ENCODE results near the gene DOCK4.
A peak's percentile ranks its signal among the peaks of the same experiment; 100 is the strongest.

DOCK4 gene

DNA sequence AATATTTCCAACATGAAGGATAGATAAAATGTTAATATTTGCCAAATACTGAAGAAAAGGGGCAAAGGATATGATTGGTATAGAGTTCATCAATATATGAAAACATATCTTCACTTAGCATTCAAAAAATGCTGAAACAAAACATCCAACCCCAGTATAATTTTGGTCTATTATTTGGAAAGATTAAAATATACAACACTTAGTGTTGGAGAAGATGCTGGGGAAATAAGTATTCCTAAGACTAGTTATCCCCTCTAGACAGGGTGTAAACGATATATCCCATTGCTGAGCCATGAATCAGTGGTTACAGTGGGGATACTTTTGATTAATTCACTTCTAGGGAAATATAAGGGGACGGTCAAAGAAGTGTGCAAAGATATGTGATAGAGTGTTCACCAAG is 456.6 kb downstream of the DOCK4 start:
- DNase-seq, result no peak

DNA sequence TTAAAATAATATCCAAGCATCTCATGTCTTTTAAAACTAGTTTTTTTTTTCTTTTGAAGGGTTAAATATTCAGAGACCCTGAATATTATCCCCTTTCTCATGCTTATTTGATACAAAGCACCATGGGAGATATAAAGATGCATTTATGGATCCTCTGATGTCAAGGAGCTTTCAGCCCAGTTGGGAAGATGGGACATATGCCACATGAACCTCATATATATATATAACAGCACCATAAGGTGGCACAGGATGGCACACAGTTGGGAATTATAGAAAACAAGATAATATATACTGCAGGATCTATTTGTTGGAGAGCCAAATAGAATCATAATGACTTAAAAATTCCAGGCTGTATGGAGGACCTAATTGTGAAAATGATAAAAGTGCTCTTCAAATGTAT is 458.5 kb downstream of the DOCK4 start:
- no peak for DNase-seq

GRCh38 chr7:111746950-111747349 is 459.2 kb downstream of the DOCK4 start:
- no peak for DNase-seq

GRCh38 chr7:111744501-111745155 is 461.6 kb downstream of the DOCK4 start:
- DNase-seq, result no peak

DNA sequence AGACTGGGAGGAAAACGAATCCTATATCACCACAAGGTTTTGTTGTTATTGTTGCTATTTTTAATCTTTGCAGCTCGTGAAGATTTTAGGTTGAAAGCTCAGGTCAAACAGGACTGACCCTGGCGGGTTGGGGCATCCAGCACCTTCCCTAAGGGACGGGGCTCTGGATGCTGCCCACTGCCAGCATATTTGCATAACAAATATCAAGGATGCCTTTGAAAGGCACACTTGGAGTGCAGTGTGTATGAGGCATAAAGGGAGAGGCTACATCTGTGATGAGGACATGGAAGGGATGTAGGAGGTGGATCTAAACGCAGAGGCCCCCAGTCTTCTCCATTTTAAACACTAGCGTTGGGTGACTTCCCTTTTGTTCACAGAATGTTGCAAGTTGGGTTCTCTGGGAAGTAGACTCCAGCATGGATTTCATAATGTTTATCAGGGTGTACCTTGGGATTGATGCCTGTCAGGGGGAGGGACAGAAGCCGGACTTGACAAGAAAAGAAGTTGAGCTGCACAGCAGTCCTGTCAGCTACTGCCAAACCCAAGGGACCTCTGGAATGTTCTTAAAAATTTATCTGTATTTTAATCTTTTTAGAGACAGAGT is 462.9 kb downstream of the DOCK4 start:
- DNase-seq, result no peak

- peak; percentile 27 for DNase-seq
These were observed 464.4 kb downstream of the DOCK4 start for GRCh38 chr7:111741811-111742240.

GRCh38 chr7:111740942-111741341 is 465.3 kb downstream of the DOCK4 start:
- no peak for DNase-seq

GRCh38 chr7:111736552-111736874 is 469.7 kb downstream of the DOCK4 start:
- DNase-seq, result no peak

DNA sequence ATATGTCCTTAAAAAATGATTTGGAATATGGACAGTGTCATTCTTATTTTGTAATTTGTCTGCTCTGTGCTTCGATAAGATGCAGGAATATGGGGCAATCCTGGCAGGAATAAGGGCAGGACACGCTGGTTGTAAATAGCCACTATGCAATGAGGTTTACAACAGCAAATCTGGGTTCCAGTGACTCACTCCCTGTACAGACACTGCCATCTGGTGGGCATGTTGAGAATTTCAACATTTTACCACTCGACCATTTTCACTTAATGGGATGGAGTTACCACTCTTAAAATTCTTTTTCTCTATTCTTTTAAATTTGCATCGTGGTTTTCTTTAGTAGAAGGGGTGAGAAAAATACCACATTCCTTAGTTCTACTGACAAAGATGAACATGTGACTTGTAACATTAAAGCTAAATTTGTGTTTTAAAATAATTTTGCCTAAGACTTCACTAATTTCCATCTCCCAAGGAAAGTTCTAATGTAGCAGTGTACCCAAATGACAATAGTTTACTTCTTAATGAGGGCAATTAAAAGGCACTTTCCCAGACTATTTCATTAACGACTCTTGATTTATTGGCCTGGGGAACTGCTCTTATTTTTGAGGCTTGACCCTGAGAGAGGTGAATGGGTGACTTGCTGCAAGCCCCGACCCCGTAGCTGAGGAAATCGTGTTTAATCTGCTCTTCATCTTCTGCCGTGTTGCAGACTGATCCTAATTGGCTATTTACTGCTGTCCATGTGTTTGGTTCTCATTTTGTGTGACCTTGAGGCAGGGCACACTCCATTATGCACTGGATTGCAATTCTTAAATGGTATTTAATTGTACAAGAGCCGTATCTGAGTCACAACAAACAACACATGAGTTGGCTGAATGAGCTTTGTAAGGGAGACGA is 470.3 kb downstream of the DOCK4 start:
- peak; percentile 37 for DNase-seq

GRCh38 chr7:111734954-111735660 is 471.1 kb downstream of the DOCK4 start:
- no peak for DNase-seq

DNA sequence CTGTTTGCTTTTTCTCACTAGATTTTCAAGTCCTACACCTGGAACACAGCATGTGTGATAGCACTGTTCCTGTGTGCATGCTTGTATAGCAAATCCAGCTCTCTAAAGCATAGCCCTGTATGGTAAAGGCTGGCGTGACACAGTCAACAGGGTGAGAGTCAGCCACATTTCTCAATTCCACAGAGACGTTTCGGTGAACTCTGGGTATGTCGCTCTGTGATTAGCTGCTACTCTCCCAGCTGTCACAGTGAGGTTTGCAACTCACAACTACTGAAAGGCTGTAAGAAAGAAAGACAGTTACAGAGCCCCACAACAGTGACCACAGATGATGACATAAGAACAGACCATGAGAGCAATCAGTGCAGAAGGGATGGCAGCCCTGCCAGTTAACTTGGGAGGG is 473.3 kb downstream of the DOCK4 start:
- DNase-seq, result no peak

- DNase-seq, result no peak
These were observed 475.5 kb downstream of the DOCK4 start for GRCh38 chr7:111730476-111731300.

DNA sequence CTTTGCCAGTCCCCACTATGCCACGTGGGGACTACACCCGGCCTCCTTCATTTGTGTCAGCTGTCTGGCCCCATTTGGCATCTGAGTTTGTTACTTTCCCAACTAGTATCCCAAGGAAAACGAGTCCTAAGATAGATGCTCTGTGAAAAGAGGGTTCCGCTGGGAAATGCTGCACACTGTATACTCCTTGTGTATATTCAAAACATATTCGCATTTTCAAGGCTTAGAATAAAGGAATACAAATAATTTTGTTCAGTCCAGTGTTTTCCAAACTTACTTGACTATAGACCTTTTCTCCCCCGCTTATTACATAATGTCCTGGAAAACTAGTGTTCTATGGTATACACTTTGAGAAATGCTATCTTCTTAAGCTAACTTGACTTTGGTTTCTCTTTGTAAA is 476.1 kb downstream of the DOCK4 start:
- DNase-seq, result no peak

DNA sequence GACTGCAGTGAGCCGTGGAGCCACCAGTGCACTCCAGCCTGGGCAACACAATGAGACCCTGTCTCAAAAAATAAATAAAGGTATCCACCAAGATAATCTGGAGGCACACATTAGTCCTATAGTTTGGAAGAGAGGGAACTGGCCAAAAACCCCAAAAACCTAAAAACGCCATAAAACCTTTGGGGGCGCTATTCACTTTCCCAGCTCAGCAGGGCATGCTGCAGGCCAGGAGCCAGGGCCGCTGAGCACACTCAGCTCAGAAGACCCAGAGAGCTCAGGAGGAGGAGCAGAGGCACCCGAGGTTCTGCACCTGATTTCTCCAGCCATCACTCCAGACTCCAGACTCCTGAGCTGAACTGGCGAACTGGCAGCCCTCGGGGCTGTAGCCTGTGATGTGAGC is 476.7 kb downstream of the DOCK4 start:
- no peak for DNase-seq

DNA sequence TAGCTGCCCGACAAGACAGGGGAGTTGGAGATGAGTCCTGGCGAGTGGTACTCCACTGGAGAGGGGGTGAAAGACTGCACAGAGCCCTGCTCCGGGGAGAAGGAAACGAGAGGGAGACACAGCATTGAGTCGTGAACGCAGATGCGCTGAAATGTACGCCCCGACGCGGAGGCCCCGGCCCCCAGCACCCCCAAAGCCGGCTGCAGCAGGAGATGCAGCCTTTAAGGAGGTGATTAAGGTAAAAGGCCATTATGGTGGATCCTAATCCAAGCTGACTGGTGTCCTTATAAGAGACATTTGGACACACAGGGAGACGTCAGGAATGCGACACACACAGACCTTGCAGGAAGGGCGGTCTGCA is 477.6 kb downstream of the DOCK4 start:
- no peak for DNase-seq

DNA sequence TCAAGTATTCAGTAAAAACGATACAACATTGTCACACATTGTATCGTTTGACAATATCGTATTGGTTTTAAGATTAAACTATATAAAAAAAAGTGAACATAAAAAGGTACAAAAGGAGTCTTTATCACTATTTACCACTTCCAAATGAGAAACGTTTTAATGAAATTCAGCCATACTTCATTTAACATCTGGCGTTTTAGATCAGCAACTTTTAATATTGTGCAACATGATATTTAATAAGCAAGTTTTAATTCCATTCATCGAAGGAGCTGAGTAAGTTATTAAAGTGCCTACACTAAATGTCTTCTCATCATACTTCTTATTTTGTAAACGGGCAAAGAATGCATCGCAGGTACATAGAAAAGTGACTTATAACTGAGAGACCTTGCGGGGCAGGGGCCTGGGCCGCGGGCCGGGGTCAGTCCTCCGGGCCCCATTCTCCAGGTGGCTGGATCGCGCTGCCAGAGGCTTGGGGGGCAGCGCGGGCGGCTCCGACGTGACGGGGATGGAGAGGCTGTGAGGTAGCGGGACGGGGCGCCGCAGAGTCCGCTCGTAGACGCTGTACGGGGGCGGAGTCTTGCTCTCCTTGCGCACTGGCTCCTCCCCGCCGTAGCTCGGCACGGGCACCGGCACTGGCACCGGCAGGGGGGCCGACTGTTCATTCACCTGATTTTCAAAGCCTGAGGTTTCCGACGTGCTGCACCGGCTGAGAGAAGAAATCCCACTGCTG is 478.1 kb downstream of the DOCK4 start:
- DNase-seq, result no peak

DNA sequence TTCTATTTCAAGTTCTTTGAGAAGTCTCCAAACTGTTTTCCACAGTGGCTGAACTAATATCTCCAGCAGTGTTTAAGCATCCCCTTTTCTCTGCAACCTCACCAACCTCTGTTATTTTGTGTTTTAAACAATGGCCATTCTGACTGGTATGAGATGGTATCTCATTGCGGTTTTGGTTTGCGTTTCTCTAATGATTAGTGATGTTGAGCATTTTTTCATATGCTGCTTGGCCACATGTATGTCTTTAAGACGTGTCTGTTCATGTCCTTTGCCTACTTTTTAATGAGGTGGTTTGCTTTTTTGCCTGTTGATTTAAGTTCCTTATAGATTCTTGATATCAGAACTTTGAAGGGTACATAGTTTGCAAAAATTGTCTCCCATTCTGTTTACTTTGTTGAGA is 487.3 kb downstream of the DOCK4 start:
- no peak for DNase-seq

GRCh38 chr7:111711426-111712065 is 494.7 kb downstream of the DOCK4 start:
- DNase-seq, result no peak

GRCh38 chr7:111710839-111711380 is 495.3 kb downstream of the DOCK4 start:
- no peak for DNase-seq

GRCh38 chr7:111708072-111708471 is 498.1 kb downstream of the DOCK4 start:
- DNase-seq, result no peak

- no peak for DNase-seq
These were observed 500.4 kb downstream of the DOCK4 start for GRCh38 chr7:111705807-111706206.

Measured in activated CD4-positive, alpha-beta T cell treated with anti-CD3 and anti-CD28 coated beads, Interleukin-2, amount 50 U/mL, for 1 hour (primary cell).